ENCODE results near the gene NMNAT2.

The NMNAT2 gene

DNA sequence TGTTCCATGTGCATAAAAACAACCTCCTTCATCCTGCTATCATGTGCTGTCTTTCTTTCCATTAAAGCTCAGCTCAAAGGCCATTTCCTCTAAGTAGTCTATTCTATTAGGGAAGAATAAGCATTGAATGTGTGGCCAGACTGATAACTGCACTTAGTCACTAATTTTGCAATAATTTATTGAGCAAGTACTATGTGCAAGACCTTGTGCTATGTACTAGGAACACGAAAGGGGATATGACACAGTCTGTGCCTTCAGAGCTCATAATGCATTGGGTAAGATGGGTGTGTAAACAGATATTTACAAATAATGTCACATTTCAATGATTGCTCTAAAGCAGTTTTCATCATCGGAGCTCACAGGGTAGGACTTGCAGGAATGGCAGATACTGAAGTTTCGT is 54.2 kb downstream of the NMNAT2 start:
- no peak for DNase-seq

DNA sequence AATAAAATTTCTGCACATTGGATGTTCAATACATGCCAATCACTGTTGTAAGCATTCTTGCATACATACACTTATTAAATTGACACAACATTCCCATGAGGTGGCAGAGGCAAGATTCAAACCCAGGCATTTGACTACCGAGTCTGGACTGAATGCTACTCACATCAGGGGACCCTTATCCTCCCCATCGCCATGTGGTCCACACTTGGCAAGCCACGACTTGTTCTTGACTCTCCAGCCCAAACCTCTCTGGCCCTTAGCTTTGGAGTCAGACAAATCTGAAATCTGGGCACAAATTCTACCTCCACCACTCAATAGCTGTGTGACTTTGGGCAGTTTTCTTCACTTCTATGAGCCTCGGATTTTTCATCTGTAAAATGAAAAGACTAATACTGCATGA is 57.1 kb downstream of the NMNAT2 start:
- DNase-seq = no peak

DNA sequence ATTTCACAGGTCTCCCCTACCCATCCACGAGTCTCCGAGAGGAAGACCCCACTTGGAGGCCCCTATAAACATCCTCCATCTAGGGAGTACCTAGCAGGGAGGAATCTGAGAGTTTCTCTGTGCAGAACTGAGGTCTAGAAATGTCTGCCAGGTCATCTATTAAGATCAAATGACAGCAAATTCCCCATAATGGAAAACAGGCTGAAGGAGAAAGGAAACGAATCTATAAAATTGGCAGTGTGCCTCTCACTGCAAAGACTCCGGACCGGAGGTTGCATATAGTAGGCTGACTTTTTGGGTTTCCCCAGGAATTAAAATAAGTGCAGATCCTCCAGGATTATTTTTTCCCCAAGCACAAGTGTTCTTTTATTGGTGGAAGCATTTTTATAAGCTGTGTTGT is 57.7 kb downstream of the NMNAT2 start:
- no peak for DNase-seq

GRCh38 chr1:183356534-183357182 is 61.5 kb downstream of the NMNAT2 start:
- no peak for DNase-seq

DNA sequence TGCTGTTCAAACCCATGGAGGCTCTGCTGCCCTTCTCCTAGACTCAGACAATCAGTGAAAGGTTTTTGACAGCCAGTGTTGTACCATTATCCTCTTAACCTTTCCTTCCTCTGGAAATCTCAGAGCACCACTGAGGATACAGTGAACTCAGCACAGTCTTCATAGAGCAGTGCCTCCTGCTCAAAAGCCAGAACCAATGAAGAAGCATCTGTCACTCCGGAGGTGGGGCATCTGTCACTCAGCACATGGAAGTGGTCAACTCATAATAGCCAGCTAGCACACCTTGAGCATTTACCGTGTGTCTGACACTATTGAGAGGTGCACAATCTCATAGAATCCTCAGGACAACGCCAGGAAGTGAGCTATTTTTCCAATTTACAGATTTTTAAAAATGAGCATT is 62.4 kb downstream of the NMNAT2 start:
- no peak for DNase-seq

- no peak for DNase-seq
These were observed 63.0 kb downstream of the NMNAT2 start for GRCh38 chr1:183355181-183355580.

DNA sequence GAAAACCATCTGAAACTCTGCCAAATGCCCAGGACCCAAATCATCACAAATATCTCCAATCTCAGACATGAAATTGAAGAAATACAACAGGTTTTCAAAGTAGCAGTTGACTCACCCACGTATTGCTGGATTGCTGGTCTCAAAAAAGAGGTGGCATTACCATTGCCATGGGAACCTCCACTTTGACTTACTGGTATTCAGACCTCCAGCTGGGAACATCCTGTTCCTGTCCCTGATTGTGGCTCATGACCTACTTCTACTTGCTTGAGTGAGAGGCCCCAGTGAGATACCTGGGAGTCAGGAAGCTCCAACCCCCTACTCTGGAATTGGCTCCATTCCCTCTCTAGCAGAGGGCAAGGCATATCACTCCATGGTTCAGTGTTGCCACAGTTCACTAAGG is 64.6 kb downstream of the NMNAT2 start:
- no peak for DNase-seq

GRCh38 chr1:183349201-183349711 is 68.9 kb downstream of the NMNAT2 start:
- DNase-seq = no peak

- DNase-seq = no peak
These were observed 71.9 kb downstream of the NMNAT2 start for GRCh38 chr1:183346276-183346732.

GRCh38 chr1:183339556-183340167 is 78.5 kb downstream of the NMNAT2 start:
- DNase-seq = no peak

GRCh38 chr1:183331091-183331742 is 87.0 kb downstream of the NMNAT2 start:
- DNase-seq = no peak

DNA sequence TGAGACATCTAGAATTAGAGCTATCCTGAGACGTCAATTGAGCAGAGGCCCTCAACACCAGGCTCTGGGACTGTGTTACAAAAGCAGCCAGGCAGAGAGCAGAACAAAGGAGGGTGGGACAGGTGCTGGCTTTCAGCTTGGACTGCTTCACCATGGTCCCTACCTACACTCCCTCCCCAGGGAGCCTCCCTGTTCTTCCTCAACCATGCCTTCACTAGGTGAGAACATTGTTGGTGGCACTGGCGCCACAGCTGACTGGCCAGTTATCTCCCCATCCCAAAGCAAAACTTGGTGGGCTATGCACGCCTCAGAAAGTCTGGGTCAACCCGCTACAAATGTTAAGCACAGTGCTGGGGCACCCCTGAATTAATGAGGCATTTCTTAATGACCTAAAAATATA is 87.8 kb downstream of the NMNAT2 start:
- no peak for DNase-seq

DNA sequence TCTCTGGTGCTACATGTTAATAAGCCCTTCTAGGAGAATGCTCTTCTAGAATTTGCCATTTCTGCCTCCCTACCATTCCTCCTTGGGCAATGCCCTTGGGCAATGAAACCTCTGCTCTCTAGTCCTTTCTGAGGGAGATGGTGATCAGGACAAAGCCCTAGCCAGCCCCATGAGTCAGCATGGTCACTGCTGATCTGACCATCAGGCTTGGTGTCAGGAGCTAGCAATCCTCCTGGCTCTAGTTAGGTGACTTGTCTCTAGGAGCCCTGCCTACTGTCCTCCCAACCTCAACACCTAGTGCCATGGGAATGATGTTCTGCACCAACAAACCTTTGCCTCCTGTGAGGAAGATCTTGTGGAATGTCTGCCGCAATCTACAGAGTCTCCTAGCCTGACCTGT is 89.8 kb downstream of the NMNAT2 start:
- DNase-seq = no peak

DNA sequence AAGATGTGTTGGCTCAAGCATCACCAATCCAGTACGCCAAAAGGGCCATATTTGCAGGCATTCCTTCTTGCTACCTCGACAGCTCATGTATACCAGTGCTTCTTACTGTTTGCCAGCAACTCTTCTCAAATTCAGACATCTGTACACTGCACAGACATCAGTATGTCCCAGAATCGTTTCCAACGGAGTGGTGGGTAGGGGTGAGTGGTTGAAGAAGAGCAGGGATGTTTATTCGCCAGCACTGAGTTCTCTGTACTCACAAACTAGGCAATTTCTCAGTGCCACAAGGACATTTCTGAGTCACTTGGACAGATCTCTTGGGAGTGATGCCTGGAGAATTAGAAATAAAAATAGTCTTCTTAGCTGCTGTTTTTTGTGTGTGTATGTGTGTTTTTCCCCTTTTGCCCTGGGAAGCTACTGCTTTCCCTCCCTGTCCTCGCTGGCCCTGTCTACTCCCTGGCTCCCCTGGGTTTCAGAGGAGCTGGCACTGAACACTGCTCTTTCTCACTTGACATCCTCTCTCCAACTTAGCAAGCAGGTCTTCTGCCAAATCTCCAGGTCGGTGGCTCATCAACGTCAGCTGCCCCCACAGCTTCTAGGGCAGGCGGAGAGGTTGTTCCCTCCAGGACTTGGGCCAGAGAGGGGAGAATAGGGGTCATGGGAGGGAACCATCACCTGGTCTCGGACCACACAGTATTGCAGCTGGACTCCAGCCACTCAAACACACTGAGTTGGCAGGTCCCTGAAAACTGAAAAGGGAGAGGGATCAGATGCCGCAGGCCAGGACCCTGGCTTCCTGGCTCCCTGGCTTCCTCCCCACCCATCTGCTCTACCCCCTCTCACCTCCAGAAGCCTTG is 90.5 kb downstream of the NMNAT2 start:
- DNase-seq = no peak

DNA sequence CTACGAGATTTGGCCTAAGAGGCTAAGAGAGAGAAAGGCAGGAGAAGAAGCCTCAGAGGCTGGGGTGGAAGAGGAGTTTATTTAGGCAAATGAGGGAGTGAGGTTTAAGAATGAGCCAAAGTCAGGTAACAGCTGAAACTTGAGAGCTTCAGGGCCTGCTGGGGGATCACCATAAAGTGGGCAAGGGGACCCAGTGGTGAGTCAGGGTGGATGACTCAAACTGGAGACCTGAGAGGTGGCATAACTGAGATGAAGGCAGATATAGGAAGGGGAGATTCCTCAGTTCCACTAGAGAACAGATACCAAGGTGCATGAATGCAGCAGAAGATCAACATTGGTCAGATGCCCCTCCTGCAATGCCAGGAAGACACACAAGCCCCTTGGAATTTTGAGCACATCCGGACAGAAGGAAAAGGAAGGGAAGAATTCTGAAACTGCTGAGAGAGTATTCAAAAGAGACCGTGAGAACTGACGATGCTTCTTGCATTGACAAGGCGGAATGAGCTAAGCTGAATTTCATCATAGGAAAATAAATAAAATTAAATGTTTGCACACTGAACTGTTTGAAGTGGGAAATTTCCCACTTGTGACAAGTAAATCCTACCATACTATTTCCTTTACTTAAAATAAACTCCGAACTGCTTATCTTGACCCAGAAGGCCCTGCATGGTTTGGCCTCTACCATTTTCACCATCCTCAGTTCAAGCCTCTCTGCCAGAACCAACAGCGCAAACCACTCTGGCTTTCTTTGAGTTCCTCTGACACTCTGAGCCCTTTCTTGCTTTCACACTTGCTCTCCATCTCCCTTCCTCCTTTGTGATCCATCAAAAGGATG is 94.1 kb downstream of the NMNAT2 start:
- DNase-seq = no peak

DNA sequence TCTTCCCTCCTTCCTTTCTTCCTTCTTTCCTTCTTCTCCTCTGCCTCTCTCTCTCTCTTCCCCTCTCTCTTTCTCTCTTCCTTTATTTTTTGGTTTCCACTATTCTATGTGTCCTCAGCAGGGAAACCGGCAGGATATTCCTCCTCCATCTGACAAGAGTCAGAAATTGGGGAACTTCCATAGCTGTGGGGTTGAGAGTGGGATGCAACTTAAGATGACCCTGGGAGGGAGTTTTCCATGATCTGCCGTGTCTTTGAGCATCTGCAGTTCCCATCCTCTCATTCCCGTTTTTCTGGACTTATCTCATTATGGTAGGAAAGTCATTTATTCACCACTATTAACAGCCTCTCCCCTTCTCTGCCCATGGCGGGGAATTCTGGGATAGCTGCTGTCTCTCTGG is 98.6 kb downstream of the NMNAT2 start:
- DNase-seq = no peak

DNA sequence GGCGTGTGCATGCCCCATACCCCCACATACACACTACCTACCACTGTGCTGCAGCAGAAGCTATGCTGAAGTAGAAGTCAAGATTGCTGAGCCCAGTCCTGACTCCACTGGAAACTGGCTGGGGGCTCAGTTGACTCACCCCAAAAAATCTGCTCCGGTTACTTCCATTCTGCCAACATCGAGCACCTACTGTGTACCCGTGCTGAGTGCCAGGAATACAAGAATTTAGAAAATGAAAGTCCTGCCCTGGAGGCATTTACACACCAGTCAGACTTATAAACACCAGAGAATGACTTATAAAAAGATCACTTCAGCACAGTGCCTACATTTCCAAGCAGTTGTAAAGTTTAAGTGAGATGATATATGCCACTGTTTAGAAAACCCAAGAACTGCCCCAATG is 99.1 kb downstream of the NMNAT2 start:
- DNase-seq = no peak

DNA sequence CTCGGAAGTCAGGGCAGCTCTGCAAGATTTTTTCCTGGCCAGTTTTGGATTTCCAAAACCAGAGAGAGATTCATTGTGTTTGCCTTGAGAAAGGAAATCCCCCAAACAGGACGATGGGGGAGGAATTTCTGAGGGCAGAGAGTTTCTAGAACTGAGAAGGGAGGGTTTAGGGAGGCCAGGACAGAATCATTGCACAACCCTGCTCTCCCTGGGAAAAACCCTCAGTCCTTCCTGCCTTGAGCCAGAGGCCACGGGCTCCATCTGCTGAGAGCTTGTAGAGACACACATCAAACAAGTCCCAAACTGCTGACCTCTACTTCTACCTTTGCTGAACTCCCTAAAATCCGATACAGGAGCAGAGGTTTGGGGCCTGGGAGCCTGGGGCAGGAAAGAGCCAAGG is 99.7 kb downstream of the NMNAT2 start:
- DNase-seq = no peak

DNA sequence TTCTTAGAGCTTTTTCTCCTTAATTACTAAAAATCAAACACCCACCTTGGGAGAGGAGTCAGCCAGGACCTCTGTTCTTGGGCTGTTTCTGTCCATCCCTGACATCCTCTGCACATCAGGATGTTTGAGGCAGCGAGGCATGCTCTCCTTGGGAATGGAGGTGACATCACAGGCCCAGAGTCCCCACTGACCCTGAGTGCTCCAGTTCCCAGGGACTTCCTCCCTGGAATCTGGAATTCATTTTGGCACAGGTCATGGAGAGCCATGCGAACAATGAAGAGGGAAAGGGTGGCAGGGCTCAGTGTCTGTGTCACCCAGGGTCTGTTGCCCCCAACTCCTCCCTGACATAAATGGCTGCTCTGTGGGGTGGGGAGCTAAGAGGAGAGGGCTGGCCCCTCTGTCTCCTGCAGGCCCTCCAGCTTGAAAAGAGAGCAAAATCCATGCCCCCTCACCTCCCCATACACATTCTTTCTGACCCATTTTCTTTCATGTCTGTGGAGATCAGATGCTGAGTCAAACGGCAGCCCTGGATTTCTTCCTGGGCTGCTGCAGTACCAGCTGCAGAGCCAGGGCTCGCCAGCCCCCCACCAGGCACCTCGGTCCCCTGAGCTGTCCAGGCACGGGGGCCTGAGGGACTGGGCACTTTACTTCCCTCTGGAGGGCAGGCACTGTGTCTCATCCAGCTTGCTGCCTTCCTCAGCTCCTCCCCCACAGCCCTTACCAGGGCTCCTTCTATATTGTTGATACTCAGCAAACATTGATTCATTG is 102.0 kb downstream of the NMNAT2 start:
- no peak for DNase-seq

GRCh38 chr1:183313063-183313462 is 105.1 kb downstream of the NMNAT2 start:
- DNase-seq = no peak

DNA sequence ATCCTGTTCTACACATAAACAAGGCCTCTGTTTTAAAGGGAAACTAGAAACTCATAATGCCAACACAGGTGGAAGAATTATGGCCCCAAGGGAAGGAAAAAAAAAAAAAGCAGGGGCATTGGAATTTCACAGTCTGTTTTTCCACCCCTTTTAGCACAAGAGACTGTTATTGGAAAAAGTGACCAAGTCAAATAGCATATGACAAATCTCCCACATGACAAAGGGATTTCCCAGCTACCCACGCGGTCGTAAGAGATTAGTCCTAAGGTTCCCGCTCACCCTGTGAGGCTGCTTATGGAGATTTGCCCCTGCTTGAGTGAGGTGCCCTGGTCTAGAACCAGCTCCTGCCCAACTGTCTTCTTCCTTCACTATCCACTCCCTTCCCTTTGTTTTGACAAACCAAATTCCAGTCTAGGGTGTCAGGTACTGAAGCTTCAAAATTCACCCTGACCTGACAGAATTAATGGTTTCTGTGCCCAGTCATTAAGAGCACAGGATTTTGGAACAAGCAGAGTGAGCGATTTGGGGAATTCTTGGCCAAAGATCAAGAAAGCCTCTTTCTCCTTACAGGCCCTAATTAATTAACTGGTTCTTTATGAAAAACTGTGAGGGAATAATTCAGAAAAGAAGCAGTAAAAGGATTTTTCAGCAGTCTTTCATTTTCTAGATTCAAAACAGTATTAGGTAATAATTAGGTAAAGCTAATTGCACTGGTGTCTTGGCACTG is 107.3 kb downstream of the NMNAT2 start:
- no peak for DNase-seq
